M059J (cell line): ENCODE results near the gene SDC4. TPM values are rescaled to one million over a fixed set of nuclear protein-coding genes. Genes with fewer than 3 reads are reported as not detected.

Experiments
- DNase-seq: peaks from one replicate; pipeline ENCODE4 v3.0.0-alpha.2; 2012; ENCODE audit warnings: low read depth
- total RNA-seq: library from RNA; depleted of rRNA; stranded (reverse); fragments of >200 nt; shearing (Covaris generic); gene quantifications from 2 replicates; pipeline ENCODE4 v1.2.3, GENCODE V29; 2014

The SDC4 gene
- total RNA-seq, 1 experiment from 2014 or later: 189 TPM

DNA sequence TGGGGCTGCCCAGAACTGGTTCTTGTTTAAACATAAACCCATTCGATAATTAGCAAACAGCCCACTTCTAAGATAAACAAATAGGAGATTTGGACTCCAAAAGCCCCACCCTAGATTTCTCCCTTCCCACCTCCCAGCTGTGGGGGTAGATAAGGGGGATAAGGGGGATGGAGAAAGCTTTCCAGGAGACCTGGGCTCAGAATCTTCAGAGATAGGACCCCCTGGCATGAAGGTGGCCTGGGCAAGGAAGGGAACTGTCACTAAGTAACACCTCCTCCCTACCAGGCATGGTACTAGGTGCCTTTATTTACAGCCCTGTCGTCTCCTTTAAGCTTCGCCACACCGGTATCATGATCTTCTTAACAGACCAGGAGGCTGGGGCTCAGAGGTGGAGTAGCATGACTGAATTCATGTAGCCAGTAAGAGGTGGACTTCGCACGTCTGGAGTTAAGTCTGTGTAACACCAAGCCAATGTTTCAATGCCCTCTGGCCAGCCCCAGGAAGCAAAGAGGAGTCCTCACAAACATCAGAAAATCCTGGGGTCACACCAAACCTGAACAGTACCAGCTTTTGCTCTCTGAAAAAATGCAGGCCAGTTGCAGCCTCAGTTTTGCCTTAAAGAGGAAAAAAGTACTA is 4.6 kb downstream of the SDC4 start:
- peak; percentile 44 for DNase-seq

DNA sequence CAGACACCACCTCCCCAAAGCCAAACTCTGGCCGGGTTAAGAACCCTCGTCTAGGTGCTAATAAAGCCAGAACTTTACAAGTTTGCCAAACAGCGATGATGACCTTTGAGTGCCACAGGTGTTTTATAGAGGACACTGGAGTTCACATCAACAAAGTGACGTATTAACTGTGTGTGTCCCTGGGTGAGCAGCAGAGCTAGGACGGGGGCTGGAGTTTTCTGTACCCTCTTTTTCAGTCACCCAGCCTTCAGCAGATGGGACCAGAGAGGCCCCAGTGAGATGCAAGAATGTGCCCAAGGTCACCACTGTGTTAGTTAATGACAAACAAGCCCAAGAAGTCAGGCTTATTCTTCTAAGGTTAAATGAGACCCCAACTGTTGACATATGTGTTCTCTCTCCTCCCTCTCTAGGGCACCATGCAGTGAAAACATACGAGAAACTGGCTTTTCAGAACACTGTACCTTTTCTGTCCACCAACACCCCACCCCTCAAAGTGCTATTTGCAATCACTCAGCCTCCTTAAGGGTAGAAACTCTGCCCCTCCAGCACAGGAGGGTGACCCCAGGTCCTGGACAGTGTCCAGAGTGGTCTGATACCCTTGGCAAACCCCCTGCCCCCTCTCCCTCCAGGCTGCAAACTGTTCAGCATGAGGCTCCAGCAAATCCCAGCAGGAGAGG is 5.2 kb downstream of the SDC4 start:
- no peak for DNase-seq

DNA sequence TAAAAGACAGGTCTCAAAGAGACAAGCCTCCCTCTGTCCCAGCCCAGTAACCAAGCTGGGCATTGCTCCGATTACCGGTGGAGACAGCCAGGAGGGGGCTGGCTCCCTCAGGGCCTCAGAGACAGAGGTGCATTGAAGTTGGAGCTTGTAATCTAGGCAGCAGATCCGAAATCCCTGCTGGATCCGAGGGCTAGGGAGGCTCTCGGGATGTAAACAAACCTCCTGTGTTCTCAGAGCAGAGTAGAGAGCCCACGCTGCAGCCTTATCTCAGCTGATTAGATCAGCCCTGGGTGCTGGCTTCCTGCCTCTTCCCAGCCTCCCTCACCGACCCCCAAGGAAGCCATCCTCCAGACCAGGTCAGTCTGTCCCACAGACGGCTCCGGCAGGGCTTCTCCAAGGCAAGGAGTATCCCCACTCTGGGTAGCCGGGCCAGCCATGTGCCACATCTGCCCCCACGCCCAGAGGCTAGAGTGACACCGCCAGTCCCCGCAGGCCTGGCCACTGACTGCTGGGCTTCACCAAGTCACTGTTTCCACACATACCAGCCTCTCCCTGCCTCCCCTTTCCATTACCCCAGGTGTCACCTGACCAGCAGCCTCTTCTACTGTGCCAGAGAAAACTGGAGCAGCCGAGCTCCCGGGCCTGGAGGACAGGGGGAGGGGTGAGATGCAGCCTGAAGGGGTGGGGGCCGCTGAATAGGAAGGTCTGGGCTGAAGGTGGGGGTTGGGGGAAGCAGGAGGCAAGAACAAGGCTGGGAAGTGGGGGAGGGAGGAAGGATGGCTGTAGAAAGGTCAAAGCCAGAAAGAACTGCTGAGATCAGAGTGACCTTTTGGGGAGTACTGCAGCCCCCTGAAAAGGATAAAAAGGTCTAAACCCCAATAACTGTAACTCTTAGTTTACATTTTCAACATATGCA is 6.0 kb downstream of the SDC4 start:
- DNase-seq: peak; percentile 95

DNA sequence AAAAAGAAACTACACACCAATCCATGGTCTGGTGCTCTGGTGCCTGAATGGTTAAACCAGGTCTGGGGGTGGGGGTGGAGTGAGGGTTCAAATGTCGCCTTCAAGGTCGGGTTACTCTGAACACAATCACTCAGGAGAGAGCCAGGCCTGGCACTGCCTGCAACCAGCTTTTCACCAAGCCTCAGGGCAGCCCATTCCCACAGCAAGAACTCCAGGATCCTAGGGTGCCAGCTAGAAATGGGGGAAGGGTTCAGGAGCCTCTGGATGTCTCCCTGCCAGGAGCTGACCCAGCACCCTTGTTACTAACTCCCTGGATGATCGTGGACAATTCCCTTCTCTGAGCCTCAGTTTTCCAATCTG is 6.7 kb downstream of the SDC4 start:
- no peak for DNase-seq

DNA sequence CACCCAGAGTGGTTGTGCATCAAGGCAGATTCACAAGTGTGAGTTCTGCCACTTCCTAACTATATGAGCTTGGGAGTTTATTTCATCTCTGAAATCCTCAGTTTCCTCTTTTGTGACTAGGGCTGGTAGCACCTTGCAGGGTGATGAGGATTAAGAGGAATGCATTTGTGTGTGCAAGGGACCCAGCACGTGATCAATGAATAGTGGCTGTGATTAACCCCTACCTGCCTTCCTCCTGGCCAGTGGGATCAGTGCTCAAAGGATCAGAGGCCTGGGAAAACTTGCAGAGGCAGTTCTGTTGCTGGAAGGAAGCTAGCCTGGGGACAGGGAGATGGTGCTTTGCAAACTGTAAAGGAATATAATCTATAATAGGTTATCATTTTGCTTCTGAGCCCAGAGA is 7.3 kb downstream of the SDC4 start:
- no peak for DNase-seq

DNA sequence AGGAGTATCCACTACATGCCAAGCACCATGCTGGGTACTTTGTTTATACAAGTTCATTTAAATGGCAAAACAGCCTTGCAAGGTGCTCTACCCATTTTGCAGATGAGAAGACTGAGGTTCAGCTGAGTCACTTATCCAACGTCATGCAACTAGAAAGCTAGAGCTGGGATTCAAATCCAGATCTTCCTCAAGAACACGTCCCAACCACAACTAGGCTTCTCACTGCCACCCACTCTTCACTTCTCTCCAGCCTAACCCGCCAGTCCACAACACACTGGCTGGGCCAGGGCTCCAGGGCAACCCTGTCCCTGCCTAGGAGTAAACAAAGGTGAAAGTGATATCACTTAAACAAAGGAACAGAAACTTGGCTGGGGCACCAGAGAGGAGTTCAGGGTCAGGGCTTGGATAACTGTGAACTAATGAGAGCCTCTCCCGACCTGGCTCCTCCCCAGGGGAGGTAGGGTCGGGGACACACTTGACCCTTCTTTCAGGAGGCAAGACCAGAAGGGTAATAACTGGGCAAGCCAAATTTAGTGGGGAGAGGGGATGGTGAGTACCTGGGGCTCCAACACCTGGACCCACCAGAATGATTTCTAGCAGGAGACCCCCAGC is 7.9 kb downstream of the SDC4 start:
- no peak for DNase-seq

DNA sequence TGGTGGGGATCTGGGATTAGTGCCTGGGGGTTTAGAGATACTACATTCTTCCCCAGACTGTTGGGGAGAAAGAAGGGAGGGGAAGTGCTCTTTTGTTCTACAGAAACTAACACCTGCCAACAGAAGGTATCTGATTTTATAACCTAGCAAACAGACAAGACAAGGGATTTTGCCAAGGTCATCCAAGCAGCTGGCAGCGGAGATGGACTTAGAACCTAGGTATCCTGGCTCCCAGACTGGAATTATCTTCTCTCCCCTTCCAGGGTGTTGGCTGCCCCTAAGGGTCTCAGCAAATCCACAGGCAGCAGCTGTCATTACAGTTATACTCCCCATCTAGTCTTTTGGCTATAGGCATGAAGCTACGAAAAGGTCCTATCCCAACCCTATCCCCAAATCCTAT is 8.4 kb downstream of the SDC4 start:
- no peak for DNase-seq

DNA sequence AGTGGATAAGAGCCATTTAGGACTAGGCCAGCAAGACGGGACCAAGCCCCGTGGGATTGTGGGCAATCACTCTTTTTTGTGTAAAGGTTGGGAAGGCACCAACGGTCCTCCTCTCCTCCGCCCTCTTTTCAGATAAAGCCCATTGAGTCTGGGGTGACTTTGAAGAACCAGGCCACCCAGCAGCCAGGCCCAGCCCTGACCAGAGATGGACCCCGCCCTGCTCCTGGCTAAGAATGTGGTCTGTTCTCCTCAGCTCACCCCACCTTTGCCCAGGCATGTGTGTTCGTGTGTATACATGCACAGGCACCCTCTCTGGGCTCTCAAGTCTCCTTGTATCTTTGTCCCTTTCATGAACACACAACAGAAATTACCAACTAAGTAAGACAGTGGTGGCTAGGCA is 9.1 kb downstream of the SDC4 start:
- no peak for DNase-seq

DNA sequence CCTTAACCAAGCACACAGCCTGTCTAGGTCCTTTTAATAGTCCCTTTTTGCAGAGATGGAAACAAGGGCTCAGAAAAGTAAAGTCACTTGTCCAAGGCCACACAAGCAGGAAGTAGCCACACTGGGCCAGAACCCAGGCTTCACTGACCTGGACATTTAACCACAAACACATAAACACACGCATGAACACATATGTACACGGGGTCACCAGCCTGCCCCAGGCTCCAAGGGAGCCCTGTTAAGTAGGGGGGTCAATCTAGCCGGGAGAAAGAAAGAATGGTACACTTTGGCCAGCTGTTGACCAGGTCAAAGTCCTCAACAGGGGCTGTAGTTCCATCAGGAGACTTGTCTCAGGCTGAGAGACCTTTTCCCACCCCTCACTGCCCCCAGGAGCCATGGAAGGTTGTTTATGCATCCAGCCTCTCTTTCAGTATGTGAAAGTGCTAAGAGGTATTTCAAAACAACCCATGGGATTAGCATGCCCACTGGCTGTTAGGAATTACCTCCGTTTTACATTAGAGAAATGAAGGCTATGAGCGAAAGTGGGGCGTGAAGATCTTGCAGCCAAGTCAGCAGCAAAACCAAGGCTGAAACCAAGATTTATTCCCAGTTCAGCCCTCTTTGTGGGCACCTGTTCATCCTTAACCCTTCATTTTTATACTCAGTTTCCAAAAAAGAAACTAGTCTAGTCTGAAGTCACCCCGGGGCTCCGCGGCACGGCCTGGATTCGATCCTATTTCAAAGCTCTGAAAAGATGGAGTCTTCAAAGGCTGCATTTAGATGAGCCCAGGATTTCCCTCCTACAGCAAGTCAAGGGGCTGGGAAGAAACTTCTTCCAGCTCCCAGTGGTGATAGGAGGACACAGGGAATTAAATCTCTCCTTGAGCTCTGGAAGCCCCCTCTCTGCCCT is 9.8 kb downstream of the SDC4 start:
- DNase-seq: no peak

DNA sequence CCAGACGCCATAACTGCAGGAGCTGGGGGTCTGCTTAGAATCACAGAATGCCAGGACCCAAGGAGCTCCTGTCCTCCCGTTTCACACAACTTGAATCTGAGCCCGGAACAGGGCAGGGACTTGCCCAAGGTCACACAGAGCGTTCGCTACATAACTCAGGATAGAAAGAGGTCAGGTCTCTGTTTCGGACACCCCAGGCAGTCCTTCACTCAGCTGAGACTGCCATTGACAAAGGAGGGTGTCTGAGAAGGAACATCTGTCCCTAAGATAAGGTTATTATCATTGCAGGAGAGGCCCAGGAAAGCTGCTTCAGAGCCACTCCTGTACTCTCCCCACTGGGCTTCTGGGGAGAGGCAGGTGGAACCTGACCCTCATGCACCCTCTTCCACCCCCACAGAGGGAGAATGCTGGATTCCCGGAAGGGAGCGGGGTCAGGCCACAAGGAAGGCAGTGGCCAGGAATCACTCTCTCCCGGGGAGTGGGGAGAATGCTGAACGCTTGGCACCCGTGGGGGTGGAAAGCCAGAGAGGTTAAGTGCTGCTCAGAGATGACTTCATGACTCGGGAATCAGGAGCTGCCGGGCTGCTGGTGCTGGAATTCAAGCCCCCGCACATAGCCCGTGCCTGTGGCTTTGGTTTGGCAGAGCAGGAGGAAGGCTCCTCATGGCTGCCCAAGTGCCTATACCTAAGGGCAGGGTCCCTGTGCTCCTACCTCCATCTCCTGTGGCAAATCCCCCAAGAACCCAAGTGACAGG is 10.7 kb downstream of the SDC4 start:
- DNase-seq: peak; percentile 97

DNA sequence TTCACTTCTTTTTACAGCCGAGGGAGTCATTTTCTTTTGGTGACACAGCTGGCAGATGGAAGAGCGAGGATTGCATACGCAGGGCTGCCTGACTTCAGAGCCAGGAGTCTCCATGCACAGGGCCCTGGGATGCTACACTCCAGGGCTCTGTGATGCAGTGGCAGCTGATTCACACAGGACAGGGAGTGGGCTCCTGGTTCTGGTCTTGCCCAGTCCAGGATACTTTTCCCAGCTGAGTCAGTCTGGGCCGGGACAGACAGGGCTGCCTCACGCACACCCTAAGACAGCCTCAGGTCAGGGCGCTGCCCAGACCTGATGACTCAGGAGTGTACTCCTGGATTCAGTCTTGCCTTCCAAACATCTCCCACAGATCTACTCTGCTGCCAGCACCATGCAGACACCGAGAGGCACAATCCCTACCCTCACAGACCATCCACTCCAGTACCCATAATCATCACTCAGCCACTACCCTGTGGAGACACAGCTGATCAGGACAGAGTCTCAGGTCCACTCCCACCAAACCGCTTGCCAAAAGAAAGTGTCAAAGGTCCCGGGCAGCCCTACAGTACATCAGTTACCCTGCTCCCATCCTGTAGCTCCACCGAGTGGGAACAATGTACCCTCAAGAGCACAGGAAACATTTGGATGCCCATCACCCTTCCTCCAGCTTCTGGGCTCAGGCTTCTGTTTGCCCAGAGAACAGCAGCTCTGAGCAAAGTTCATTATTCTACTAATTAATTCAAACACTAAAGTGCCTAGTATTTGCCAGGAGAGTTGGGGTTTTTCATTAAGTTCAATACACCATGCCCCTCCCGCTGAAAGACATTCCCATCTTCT is 11.5 kb downstream of the SDC4 start:
- peak; percentile 99 for DNase-seq

DNA sequence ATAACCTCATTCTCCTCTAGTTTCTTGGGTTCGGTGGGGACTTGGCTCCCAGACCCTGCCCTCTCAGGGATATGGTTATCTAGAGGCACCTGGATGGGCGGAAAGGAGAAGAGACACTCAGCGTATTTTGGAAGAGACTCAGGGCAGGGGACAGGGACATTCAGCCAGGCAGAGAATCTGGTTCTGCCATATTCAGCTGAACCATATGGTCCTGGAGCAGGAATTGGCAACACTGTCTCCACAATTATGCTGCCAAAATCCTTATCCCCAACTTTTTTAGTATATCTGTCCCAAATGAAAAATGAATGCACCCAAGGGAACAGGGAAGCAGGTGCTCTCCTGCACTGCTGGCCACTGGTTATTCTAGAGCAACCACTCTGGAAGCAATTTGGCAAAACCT is 17.7 kb downstream of the SDC4 start:
- no peak for DNase-seq

DNA sequence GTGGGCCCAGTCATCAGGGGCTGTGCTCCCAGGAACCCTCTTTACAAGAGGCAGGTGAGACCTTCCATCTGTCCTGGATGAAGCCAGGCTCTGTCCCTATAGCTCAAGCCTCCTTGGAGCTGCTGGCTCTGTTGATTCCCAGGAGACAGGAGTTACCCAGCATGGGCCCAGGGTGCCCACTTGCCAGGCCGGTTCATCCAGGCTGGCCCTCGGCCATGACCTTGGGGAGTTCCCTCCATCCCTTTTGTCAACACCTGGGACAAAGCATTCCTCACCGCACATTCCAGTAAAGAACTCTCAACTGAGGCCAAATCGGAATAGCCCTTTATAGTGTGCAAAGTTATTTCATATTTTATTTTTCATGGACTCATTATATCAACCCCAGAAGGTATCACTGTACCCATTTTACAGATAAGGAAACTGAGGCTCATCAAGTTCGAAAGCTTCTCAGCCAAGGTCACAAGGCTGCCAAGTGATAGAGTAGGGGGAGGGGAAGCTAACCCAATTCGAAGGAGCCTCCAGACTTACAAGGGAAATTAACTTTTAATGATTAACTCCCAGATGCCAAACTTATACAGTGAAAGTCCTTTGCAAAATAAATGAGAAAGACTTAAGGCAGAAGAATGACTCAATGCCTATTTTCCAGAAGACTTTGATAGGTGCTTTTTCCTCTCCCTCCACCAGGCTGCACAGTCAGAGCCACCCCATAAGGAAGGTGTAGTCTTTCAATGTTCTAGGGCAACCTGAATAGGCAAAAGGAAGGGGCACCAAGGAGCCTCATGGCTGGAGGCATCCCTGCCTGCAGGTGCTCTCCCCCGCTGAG is 18.5 kb downstream of the SDC4 start:
- DNase-seq: no peak

DNA sequence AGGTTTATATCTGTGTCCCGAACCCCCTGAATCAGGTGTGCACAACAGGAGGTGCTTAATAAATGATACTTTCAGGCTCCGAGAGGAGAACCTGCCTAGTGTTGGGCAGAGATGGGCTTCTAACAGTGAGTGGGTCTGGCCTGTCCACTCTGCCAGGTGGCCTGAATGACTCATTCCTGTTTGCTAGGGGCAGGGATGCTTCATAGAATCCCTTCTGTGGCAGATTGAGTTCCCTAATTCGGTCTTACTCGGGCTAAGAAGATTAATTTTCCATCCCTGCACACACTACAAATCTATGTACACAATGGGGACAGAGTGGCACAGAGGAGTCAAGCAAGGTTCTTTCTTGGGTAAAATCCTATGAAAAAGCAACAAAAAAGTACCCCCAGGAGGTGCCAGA is 19.8 kb downstream of the SDC4 start:
- DNase-seq: no peak

DNA sequence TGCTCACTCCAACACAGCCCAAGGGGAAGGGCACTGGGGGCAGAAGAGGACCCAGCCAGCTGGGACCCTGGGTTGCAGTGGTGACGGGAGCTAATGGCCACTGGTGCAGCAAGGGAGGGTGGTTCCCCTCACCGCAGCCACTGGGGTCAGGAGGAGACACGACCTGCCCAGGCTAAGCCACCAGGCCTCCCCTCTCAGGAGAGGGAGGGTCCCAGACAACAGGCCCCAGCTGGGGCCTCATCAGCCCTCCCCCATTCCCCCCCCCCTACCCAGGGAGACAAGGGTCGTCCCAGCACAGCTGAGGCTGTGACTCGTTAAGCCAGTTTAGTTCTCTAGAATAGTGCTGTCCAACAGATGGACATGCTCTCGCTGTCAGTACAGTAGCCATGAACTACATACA is 22.9 kb downstream of the SDC4 start:
- no peak for DNase-seq

DNA sequence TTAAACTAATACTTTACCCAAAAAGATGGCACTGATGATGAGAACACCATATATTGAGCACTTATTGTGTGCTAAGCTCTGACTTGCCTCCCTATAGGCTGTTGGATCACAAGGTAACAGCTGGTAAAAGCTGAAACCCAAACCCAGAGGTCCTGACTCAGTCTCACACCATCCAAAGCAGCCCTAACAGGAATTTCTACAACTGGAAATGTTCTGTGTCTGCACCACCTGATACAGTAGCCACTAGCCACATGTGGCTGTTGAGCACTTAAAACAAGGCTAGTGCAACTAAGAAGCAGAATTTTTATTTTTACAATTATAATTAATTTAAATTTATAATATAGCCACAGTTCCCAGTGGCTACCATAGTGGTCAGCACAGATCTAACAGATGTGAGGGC is 24.5 kb downstream of the SDC4 start:
- DNase-seq: no peak

DNA sequence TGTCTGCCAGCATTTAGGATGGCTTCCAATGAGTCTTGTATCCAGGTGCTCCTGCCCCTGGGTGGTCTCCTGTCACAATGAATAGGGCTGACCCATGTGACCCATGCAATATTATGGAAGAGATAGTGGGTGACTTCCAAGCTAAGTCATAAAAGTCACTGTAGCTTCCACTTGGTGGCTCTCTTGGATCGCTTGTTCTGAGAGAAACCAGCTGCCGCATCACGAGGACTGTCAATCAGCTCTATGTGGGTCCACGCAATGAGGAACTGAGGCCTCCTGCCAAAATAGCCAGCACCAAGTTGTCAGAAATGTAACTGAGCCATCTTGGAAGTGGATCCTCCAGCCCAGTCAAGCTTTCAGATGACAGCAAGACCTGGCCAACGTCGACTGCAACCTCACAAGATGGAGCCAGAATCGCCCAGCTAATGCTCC is 25.3 kb downstream of the SDC4 start:
- peak; percentile 76 for DNase-seq

DNA sequence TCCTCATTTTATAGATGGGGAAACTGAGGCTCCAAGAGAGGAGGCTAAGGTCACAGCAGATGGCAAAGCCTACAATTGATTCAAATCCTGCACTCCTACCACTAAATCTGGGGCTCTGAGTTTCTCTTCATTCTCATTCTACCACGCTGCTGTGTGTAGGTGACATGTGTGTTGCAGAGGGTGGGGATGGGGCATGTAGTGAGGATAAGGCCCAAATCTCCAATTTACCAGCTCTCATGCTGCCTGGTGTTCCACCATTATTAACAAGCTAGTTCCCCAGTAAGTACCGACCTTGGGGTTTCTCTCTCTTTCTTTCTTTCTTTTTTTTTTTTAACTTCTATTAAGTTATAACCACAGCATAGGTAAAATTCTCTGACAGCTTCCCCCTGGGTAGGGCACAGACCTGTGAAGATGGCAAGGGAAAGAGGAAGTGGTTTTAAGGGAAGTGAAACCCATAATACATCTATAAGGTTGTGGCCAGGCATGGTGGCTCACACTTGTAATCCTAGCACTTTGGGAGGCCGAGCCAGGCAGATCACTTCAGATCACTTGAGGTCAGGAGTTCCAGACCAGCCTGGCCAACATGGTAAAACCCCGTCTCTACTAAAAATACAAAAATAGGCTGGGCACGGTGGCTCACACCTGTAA is 27.2 kb downstream of the SDC4 start:
- DNase-seq: no peak
